Fibroblast of skin of back (primary cell): ENCODE measurements around the gene LEMD2. TPM values are rescaled to one million over a fixed set of nuclear protein-coding genes. Genes with fewer than 3 reads are reported as not detected.
A peak's percentile ranks its signal among the peaks of the same experiment; 100 is the strongest.
"Not testable (repeated sequence)": the region's sequence is repeated elsewhere in the genome, so short reads cannot be mapped to it uniquely, and the experiment has no call there.

Experiments
- DNase-seq: peaks from one replicate; pipeline ENCODE4 v3.0.0-alpha.2; 2013
- polyA plus RNA-seq, 2 experiments: library from polyadenylated mRNA; unstranded; fragments of 120-200 nt; gene quantifications; one replicate each; pipeline ENCODE4 v1.2.1, GENCODE V29; 2013; ENCODE audit not compliant: insufficient read length in 2 of 2

The LEMD2 gene
- polyA plus RNA-seq (2013, experiment 1 of 2; ENCODE audit: insufficient read length) = 49.7 TPM
- 47.3 TPM for polyA plus RNA-seq (2013, experiment 2 of 2; ENCODE audit: insufficient read length)

DNA sequence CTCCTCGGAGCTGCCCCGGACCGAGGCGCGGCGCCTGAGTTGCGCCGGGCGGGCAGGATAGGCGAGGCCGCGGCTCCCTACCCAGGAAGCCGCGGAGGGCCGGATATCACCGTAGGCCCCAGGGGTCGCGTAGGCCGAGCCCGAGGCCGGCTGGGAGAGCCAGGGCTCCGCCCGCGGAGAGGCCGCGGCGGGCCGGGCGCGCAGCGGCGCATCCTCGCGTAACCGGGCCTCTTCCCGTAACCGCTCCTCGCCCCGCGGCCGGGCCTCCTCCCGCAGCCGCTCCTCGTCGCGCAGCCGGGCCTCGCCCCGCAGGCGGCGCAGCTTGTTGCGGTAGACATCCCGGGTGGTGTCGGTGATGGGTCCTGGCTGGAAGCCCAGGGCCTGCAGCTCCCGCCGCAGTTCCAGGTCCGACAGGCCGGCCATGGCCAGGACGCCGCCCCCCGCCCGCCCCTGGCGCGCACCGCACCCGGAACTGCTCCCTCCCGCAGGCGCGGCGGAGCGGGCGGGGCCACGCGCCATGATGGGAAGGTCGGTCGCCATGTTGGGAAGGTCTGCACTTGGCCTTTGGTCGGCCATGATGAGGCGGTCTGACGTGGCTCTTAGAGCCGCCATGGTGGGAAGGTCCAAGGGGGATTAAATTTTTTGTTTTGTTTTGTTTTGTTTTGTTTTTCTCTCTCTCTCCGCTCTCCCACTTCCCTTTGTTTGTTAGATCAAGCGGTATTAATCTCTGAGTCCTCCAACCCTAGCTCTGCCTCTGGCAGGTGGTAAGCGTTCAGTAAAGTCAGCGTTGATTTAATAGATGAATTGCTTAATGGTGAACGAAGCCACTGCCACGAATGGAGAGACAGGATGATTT lies at the start of gene LEMD2:
Gene LEMD2 (minus strand): TSS at position 437 of the 856 bp plus-strand sequence. CDS start 14 bp downstream, at position 423.
- DNase-seq = peak; percentile 93

DNA sequence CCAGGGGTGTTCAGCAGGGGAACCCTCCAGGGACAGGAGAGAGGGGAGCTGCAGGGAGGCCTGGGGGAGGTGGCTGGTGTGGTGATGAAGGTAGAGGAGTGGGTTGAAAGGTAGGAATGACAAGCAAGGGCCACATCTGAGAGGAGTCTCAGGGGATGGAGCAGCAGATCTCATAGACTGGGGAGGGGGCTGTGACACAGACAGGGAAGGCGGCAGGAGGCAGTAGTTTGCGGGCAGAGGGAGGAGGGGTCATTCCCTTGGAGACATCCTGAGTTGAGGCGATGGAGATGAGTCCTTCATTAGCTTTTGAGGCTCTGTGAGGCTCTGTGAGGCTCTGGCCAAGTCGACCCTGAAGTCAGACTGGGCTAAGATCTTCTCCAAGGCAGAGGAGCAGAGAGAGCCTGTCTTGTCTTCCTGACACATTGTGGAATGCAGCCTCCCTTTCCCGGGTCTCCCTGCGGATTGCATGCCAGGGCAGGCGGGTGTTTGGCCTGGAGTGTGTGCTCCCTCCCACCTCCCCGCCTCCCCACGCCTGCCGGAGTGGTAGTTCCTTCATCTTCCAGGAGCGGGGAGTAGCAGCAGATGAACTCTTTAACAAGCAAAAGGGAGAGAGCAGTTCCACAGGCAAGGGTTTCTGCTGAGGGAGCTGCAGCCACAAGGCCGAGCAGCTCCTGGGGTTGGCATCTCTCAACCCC lies 49.2 kb upstream of the LEMD2 start:
- DNase-seq = peak; percentile 88

DNA sequence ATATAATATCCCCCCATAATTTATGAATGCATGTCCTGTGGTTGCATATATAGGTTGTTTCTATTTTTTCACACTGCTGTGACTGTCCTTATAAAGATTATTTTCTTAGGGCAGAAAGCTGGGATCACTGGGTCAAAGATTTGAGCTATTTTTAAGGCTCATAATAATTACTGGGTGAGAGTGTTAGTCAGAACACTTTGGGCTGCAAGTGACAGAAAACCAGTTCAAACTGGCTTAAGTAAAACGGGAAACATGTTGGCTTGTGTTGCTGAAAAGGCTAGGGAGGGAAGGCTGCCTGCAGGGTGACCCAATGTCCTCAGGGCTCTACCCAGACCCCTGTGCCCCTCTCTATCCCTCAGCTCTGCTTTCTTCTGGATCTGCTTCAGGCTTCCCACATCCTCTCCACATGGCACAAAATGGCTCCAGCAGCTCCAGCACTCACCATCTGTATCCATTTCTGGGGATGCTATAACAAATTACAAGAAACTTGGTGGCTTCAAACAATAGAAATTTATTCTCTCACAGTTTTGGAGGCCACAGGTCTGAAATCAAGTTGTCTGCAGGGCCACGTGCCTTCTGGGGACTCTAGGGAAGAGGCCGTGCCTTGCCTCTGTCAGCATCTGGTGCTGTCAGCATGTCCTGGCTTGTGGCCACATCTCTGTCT lies 48.0 kb upstream of the LEMD2 start:
- no peak for DNase-seq

DNA sequence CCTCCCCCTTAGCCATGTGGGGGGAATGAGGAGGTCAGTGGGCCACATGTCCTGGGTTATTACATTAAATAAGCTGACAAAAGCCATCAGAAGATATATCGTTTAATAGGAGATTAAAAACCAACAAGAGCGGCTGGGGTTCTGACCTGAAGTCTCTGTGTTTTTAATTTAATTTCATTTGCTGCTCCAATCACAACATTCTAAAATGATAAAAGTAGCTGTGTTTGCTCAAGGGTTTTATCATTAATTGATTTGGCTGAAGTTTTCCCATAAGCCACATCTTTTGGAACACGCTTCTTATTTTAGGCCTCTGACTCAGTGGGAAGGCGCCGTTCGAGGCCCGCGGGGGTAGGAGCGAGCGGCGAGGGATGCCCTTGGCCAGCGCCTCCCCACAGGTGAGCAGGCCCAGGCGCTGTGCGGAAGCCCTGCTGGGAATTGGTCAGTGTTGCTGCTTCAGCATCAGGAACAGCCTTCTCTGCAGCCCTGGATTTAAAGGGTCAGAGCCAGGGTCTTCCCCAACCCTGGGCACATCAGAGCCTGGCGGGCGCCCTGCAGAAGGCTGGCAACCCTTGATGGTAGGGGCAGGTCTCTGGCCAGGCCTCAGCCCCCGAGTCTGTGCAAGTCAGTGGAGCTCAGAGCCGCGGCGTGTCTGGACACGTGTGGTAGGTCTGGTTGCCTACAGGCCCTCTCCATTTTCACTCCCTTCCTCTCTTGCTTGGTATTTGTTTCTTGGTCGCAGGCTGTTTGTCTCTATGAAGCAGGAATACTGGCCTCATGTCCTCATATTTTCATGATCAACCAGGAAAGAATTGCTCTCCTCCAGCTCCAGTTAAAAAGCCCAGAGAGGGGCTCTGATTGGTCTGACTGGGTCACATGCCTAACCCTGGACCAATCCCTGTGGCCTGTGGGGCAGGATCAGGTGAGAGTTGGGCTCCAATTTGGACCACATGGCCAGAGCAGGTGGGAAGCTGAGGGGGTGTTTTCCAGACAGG lies 45.8 kb upstream of the LEMD2 start:
- DNase-seq = no peak

DNA sequence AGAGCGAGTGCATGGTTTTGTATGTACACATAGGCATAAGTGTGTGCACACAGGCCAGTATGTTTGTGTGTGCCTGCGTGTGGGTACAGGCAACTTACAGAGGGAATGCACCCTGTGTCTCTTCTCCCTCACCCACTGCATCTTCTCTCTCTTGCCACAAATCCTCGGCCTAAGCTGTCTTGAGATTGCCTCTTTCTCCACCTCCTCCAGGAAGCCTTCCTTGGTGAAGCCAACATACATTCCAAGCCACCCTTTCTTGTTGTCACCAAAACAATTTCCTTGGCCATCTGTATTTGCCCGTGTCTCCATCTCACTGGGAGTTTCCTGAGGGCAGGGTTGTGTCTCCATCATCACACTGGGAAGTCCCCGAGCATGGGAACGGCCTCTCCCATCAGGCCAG lies 44.7 kb upstream of the LEMD2 start:
- DNase-seq = no peak

DNA sequence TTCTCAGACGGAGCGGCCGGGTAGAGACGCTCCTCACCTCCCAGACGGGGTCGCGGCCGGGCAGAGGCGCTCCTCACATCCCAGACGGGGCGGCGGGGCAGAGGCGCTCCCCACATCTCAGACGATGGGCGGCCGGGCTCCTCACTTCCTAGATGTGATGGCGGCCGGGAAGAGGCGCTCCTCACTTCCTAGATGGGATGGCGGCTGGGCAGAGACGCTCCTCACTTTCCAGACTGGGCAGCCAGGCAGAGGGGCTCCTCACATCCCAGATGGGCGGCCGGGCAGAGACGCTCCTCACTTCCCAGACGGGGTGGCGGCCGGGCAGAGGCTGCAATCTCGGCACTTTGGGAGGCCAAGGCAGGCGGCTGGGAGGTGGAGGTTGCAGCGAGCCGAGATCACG lies 43.9 kb upstream of the LEMD2 start:
- not testable (repeated sequence) for DNase-seq

DNA sequence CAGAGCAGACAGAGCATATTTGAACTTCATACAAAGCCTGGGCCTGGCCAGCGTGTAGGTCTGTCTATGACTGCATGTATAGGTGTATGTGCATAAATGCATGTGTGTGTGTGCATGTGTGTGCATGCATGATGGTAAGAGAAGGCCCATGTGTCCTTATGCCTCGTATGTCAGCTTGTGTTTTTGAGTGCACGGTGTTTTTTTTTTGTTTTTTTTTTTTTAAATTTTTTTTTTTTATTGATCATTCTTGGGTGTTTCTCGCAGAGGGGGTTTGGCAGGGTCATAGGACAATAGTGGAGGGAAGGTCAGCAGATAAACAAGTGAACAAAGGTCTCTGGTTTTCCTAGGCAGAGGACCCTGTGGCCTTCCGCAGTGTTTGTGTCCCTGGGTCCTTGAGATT lies 42.8 kb upstream of the LEMD2 start:
- not testable (repeated sequence) for DNase-seq

DNA sequence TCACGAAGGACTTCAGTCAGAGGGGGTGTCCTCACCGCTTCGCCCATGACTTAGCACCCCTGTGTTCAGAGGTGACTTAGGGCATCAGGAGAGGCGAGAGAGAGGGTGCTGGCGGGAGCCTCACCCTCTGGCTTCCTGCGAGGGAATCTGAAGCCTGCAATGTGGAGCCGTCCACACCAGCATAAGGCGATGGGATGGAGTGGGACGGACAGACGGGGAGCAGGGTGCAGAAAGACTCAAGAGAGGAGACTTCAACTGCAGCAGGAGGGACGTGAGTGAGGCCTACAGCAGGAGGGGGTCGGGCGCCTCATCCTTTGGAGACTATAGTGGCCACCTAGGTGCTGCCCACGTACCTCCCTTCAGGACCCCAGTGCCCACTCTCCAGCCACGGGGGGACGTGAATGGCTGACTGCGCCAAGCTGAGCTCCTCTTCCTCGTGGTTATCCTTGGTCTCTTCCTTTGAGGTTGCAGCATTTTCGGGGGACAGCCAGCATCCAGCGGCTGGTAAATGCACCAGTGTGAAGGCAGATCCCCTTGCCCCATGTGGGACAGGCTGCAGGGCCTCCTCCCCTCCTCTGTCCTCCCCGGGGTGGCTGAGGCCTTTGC lies 41.8 kb upstream of the LEMD2 start:
- DNase-seq = no peak

DNA sequence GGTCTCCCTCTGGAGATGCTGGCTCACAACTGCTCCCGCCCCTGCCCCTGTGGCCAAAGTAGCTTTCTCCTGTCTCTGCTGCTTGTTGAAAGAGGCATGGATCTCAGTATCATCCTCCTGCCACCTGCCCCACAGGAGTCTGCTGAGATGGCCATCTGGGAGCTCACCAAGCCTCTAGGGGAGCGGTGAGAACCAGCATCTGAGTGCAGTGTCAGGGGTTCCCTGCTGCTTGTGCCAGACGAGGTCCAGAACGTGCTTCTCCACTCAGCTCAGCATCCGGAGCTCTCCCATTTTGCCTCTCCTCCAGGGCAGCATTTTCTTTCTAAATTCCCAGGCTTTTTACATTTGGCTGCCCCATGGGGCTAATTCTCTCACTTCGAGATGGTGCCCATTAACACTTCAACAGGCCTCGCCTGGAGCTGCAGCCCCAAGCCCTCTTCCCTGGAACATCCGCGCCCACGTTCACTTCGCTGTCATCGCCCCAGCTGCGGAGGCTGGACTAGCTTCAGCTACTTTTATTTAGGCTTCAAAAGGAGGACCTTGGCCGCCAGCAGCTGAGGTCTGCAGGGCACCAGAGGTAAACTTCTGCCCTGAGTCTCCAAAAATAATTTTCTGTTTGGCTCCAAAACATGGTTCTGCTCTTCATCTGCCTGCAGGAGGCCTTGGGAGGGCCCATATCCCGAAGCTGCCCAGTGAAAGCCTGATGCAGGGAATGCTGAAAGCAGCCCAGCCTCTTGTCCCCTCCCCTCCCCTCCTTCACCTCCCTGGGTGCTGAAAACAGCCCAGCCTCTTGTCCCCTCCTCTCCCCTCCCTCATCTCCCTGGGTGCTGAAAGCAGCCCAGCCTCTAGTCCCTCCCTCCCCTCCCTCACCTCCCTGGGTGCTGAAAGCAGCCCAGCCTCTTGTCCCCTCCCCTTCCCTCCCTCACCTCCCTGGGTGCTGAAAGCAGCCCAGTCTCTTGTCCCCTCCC lies 40.1 kb upstream of the LEMD2 start:
- DNase-seq = no peak

DNA sequence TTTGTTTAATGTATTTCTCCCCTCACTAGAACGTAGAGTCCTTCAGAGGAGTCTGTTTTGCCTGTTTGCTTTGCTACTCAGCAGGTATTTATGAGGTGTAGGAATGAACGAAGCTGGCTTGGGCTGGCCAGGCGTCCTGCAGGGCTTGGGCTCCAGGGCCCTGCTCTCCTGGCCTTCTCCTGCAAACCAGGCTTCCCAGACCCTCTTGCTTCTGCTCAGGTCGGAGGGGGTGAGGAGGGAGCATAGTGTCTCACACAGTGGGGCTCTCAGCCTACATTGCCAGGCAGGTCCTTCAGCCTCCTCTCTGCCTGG lies 39.5 kb upstream of the LEMD2 start:
- no peak for DNase-seq

DNA sequence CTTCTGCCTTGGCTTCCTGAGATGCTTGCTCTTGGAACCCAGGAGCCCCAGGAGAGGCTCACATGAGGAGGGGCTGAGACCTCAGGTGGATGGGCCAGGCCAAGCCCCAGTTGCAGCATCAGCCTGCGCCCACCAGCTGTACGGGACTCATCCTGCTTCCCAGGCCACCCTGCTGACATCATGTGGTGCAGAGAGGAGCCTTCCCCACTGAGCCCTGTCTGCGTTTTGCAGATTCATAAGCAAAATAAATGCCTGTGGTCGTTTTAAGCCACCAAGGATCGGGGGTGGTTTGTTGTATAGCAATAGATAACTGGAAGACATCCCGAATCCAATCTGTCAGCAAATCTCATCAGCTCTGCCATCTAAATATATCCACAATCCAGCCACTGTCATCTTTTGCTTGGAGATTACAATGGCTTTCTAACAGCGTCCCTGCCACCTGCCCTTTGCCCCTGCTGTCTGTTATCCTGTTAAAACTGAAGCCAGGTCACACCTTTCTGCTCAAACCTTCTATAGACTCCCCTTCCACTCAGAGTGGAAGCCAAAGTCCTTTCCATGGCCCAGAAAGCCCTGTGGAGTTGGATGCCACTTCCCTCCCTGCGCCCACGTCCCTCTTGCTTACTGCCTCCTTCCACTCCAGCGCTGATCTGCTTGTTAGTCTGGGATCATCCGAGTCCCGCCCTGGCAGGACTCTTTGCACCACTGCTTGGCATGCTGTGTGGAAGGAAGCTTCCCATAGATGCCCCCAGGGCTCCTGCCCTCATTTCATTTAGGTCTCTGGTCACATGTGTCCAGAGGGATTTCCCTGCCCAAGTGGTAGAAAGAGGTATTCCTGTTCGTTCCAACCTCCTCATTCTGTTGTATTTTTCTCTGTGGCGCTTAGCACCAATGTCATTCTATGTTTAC lies 38.9 kb upstream of the LEMD2 start:
- peak; percentile 88 for DNase-seq

DNA sequence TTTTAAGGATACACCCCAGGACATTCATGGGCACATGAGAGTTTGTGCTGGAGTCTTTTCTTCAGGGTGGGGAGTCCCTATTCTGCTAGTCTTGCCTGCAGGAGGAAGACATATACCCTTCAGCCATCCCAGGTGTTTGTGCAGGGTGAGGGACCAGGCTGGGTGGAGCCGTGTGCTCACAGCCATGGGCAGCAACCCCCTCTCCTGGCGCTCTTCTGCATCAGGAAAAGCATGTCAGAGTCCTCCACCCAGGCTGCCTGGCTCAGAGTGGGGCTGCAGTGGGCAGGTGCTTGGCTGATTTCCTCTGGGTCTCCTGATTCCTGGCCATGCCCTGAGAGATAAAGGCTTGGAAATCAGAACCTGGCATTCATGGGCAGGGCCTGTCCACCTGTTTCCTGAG lies 37.6 kb upstream of the LEMD2 start:
- no peak for DNase-seq

DNA sequence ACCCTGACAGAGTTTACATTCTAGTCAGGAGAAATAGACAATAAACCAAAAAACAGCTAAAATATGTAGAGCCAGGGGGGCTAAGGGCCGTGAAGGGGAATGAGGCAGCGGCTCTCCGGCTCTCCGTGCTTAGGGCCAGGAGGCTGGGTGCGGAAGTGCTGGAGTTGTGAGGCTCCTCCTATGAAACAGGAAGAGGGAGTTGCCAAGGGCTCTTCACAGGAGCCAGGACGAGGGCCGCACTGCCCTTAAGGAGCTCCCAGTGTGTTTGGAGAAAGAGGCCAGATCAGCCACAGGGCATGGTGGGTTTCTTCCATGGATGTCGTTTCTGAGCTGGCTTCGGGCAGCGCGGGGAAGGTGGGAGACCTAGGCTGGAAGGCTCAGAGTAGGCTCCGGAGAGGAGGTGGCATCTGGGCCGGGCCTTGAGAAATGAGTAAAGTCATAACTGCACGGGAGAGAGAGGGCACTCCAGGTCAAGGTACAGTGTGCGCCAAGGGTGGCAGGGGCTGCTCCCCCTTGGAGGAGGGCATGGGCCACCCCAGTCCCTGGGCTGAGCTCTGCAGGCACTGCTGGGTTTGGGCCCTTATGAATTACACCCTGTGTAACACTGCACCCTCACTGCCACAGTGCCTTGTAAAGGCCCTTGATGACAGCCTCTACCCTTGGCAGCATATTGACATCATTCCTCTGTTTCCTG lies 35.7 kb upstream of the LEMD2 start:
- DNase-seq = no peak

DNA sequence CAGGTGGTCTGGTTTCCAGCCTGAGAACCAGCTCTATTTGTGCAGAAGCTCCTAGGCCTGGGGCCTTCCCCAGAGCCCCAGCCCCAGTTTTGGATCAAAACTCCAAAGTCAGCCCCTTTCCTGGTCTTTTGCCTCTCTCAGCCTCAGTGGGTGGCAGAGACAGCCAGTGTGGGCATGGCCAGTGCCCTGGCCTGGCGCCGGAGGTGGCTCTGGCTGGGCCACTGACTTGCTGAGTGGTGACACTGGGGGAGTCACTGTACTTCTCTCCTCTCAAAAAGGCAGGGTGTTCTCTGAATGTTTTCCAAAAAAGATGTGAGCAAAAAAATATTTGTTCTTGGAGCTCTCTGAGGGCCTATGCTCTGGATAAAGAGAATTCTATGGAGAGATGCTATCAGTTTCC lies 34.9 kb upstream of the LEMD2 start:
- no peak for DNase-seq

DNA sequence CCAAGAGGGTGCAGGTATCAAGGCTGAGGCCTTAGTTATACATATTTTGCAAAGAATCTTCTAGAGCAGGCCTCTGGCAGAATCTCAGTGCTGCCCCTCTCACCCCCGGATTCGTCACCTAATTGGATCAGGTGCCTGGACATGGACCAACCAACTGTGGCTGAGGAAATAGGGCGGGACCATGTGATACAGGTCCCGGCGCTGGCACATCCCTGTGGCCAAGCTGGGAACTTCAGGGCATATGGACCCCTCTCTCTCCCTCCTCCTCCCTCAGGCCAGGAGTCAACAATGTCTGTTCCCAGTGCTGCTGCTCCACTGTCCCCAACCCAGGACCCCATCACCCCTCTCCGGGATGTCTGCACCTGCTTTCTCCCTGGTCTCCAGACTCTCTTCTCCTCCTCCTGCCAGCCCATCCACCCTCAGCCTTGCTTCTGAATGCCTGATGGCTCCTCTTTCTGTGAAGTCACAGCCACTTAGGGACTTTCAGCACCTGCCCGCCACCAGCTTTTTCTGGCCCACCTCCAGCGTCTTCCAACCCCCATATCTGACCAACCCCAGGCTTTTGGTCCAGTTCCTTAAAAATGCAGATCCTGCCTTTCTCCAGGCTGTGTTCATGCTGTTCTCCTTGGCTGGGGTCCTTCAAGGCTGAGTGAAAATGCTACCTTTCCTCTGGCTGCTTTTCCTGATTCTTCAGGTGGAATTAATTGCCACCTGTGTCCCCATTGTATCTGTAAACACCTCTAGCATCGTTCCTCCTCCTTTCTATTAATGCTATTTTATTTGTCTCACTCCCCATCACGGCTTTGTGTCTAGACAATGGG lies 33.9 kb upstream of the LEMD2 start:
- DNase-seq = no peak

DNA sequence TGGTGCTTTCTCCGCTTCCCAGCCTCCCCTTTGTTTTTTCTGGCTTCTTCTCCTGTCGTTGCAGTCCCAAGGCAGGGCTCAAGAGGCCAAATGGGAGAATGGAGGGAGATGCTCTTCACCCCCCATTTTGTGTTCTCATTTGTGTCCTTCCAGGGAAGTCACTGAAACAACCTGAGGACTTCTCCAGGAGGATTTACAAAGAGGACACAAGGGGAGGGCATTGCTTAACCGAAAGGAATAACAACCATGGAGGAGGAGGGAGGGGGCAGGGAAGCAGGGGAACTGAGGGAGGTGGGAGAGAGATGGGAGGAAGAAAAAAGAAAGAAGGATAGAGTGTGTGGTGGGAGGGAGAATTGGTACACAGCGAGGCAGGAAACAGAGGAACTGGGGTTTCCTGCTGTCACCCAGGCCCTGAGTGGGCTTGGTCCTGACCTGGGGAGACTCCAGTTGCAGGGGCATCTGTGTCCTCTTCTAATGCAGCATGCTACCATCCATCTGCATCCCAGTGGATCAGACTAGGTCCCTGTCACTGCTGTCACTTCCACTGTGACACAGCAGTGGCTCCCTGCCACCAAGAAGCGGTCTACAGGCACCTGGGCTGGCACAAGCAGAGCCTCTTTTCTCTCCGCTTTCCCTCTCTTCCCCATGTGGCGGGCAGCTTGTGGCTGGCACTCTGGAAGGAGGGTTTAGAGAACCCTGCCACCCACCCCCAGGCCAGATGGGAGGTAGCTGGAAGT lies 32.0 kb upstream of the LEMD2 start:
- DNase-seq = no peak

DNA sequence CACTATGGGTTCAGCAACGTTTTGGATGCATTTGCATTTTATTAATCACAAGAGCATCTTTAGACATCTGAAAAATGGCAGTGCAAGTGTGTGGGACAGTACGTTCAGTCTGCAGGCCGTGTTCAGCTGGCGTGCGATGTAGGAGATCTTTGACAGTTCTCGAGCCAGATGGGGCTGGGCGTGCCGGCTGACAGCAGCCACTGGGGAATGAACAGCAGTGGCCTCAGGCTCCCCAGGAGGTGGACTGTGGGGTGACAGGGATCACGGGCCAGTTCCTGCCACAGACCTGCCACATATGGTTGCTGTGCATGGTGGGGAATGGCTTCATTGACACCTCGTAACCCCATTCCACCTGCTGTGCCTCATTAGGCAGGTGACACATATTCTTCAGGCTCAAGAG lies 31.3 kb upstream of the LEMD2 start:
- DNase-seq = no peak
